A549 (cell line): ENCODE measurements around the gene AK3.

ENCODE experiments used
- EP300 ChIP-seq, 2 experiments: fragments of >200 bp; sonication (Bioruptor Twin); formaldehyde crosslinking; IDR thresholded peaks; 2 replicates in 1 of 2; 3 replicates in 1 of 2; pipeline ENCODE4 v1.6.1; 2016 to 2017
- PHF8 ChIP-seq: fragments of 200-600 bp; sonication (generic); IDR thresholded peaks from 2 replicates; pipeline ENCODE4 v1.6.1; 2016; ENCODE audit warnings: low read depth, mild to moderate bottlenecking, antibody characterized with exemption, moderate library complexity, borderline replicate concordance
- RFX5 ChIP-seq: fragments of 450-650 bp; IDR thresholded peaks from 2 replicates; pipeline ENCODE4 v1.7.1; 2014; ENCODE audit warnings: antibody characterized with exemption, mild to moderate bottlenecking, moderate library complexity
- TF ChIP-seq, protein P1 (sequence below): fragments of >200 bp; sonication (Bioruptor Twin); formaldehyde crosslinking; IDR thresholded peaks from 3 replicates; pipeline ENCODE4 v1.5.1; 2016

DNA sequence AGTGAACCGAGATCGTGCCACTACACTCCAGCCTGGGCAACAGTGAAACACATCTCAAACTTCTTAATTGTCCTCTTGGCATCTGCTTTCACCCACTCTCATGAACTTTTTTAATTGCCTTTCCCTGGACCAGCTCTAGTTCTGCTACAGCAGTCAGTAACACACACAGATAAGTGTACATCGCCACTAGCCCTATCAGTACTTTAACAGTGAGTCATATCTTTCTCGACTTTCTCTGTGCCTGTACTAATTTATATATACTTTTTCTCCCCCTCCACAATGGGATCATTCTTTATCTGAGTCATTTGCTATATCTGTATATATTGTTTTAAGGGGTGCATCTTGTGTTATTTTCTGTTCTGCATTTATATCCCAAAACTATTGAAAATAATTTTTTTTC, 54.9 kb downstream of the AK3 start:
- TF ChIP-seq, protein P1, sequence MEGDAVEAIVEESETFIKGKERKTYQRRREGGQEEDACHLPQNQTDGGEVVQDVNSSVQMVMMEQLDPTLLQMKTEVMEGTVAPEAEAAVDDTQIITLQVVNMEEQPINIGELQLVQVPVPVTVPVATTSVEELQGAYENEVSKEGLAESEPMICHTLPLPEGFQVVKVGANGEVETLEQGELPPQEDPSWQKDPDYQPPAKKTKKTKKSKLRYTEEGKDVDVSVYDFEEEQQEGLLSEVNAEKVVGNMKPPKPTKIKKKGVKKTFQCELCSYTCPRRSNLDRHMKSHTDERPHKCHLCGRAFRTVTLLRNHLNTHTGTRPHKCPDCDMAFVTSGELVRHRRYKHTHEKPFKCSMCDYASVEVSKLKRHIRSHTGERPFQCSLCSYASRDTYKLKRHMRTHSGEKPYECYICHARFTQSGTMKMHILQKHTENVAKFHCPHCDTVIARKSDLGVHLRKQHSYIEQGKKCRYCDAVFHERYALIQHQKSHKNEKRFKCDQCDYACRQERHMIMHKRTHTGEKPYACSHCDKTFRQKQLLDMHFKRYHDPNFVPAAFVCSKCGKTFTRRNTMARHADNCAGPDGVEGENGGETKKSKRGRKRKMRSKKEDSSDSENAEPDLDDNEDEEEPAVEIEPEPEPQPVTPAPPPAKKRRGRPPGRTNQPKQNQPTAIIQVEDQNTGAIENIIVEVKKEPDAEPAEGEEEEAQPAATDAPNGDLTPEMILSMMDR, result no peak
- TF ChIP-seq PHF8 (no peak), RFX5 (no peak), EP300 (IDR thresholded peaks at IDR 0.05) (no peak)
